OCI-M1 (cell line): ENCODE results near the gene MYBPC1.

Source experiments
- DNase-seq: peaks from one replicate; lab custom pipeline; 2025; lab: John Stamatoyannopoulos, UW

Gene MYBPC1

GRCh38 chr12:101694986-101695385 is 100.2 kb downstream of the MYBPC1 start:
- no peak for DNase-seq

DNA sequence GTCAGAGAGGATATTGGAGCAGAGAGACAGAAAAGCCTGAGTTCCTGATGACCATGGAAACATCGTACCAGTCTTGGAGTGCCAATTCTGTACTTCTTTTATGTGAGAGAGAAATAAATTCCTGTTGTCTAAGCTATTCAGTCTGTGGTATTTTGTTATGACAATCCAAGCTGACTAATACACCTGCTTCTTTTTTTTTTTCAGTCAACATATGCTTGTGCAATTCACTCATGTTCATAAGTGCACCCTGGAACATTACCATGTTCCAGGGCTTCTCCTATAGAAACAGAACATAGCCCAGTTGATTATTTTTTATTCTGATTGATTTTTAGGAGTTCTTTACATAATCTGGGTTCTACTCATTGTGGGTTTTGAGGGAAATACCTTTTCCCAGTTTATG is 100.9 kb downstream of the MYBPC1 start:
- DNase-seq = peak; percentile 49

- DNase-seq = peak; percentile 97
Observed at GRCh38 chr12:101696251-101697196, 101.8 kb downstream of the MYBPC1 start.

DNA sequence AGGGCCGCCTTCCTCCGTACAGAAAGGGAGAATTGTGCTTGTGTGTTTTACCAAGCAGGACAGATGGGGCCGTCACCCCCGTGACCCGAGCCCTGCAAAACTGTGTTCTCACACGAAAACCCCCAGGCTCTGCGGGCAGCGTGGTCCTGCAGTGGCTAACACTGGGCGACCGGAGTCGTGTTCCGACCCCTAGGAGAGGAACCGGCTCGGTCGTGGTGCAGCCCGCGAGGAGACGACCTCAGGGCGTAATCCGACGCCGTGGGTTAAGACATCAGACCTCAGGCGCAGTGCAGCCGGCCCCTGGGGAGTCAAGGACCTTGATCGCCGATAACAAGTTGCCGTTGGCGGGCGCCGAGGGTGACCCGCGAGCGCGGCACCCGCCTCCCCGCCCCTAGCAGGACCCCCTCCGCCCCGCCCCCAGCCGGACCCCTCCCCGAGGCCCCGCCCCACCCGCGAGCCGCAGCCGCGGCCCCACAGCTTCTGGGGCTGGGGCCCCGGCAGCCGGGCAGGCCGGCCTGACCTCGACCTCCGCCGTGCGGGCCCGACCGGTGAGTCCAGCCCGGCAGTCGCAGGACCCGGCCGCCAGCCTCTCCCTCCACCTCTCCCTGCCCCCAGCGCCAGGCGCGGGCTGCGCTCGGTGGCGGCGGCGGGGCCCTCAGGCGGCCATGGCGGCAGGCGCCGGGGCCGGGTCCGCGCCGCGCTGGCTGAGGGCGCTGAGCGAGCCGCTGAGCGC is 102.6 kb downstream of the MYBPC1 start, which contains the start of gene CHPT1:
CHPT1 (plus strand) TSS at position 444 of the 733 bp plus-strand sequence; CDS start at position 666, 222 bp downstream.
- DNase-seq = peak; percentile 95

GRCh38 chr12:101697930-101698799 is 103.4 kb downstream of the MYBPC1 start:
- DNase-seq = peak; percentile 88

DNA sequence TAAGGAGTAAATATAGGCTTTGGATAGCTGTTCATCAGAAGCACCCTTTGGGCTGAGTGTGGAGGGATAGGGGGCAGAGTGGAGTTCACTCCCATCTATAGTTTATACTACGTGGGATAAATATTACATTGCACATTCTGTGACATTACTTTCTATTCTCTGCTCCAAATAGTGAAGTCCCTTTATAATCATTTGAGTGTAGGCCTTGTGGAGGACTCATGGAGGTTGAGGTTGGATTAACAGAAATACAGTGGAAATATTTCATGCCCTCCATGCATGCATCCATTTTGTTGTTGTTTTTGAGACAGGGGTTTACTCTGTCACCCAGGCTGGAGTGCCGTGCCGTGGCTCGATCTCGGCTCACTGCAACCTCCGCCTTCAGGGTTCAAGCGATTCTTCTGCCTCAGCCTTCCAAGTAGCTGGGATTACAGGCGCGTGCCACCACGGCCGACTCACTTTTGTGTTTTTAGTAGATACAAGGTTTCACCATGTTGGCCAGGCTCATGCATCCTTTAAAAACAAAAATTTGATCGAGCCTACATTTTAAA is 104.1 kb downstream of the MYBPC1 start:
- no peak for DNase-seq

DNA sequence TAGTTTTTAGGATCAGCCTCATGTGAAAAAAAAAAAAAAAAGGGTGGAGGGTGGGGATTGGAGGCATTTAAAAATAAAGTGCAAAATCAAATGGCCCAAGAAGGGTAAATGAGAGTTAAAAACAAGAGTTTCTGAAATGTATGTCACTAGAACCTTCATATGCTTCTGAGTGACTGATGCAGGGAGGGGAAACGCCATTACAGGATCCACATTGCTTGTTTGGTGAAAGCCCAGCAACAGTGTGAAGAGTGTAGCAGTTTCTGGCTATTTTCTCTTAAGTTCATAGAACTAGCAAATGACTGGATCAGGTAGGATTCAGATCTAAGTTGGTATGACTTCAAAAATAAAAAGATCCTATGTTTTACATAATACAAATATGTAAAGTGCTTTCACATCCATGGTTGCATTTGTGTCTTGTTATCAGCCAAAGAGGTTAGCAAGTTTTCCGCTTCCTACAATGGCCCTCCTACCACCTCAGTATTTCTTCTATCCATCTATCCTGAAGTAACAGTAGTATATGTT is 105.6 kb downstream of the MYBPC1 start:
- DNase-seq = peak; percentile 78

- no peak for DNase-seq
Observed at GRCh38 chr12:101703487-101703886, 108.7 kb downstream of the MYBPC1 start.

DNA sequence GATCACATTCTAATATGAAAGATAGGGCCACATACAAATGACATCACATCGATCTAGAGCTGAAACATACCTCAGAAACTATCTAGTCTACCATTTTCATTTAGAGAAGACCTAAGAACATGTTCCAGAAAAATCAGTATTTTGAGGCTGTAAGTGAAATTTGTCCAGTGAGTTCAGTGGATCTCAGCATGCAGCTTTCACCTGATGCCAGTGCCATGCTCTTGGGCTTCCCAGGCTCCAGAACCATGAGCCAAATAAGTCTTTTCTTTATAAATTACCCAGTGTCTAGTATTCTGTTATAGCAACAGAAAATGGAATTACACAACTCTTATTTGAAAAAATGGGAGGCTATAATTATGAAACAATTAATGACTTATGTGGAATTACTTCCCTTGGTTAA is 111.6 kb downstream of the MYBPC1 start:
- no peak for DNase-seq

DNA sequence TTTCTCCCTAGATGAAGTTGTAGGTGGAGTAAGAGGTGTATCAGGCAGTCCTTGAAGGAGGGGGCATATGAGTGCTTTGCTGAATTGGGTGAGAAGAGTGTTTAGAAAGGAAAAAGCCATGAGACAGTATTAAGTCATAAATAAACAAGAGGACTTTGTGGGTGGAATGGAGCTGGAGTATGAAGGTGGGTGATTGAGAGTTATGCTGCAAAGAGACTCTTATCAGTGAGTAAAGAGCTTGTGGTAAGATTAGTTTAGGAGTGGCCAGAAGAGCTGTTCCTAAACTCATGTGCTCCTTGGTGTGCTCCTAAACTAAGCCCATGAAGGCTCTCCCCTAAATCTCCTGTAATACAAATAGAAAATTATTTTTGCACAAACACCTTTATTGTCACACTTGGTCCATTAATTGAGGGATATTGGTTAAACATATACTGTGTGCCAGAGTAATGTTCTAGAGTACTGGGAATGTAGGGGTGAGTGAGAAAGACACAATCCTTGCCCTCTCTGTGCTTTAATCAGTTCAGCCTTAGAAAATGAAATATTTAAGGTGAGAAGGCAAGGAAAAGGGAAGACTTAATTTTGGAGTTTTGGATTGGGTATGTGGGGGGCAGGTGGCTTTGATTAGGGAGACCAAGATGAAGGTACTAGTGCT is 112.5 kb downstream of the MYBPC1 start:
- peak; percentile 69 for DNase-seq

DNA sequence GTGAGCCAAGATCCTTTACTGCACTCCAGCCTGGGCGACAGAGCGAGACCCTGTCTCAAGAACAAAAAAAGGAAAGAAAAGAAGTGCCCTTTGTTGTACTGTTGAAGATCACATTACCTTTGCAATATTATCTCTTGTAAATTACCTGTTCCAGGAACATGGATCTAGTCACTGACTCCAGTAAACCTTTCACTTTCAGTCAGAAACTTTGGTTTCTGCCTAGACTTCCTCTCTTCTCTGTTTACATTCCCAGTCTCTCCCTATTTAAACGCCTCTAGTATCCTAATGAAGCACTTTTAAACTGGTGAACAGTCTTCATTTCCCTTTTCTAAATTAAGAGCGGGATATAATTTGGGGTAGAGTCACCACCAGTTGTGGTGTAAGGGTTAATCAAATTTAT is 115.5 kb downstream of the MYBPC1 start:
- no peak for DNase-seq

DNA sequence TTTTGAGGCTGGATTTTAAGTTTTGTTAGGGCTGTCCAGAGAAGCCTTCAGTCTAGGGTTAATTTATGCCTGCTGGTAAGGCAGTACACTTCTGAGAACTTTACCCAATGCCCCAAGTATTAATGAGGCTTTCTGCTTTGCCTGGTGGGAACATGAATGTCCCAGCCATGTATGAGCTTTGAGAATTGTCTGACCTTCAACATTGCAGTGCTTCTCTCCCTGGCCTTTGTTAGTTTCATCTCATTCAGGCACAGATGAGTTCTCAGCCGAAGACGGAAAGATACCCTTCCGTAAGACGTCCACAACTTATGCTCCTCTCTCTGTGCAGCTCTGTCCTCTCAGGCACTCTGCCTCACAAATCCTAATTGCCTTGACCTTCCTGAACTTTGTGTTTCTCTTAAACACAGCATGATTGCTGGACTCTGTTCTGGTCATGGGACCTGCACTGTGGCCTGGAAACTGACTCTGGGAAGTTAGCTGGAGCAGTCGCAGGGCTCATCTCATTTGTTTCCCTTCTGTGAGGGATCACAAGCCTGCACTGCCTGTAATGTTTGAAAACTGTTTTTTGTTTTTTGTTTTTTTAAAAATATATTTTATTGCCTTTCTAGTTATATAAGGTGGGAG is 118.4 kb downstream of the MYBPC1 start:
- no peak for DNase-seq

- DNase-seq = no peak
Observed at GRCh38 chr12:101713930-101714329, 119.2 kb downstream of the MYBPC1 start.

GRCh38 chr12:101714877-101715444 is 120.2 kb downstream of the MYBPC1 start:
- DNase-seq = peak; percentile 57

- DNase-seq = no peak
Observed at GRCh38 chr12:101719566-101719965, 124.8 kb downstream of the MYBPC1 start.

GRCh38 chr12:101720118-101720517 is 125.3 kb downstream of the MYBPC1 start:
- DNase-seq = no peak

DNA sequence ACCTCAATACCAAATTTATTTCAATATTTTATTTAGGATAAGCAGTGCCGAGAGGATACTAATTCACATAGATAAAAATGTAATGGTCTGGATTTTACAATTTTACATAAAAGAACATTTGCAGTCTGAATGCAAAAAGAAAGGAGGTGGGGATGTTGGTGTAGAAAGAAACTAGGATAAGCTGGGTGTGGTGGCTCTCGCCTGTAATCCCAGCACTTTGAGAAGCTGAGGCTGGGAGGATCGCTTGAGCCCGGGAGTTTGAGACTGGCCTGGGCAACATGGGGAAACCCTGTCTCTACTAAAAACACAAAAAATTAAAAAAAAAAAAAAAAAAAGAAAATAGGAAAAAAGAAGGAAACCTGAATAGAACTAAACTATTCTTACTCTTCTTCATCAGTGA is 127.6 kb downstream of the MYBPC1 start:
- DNase-seq = no peak

GRCh38 chr12:101727098-101727497 is 132.3 kb downstream of the MYBPC1 start:
- DNase-seq = no peak

DNA sequence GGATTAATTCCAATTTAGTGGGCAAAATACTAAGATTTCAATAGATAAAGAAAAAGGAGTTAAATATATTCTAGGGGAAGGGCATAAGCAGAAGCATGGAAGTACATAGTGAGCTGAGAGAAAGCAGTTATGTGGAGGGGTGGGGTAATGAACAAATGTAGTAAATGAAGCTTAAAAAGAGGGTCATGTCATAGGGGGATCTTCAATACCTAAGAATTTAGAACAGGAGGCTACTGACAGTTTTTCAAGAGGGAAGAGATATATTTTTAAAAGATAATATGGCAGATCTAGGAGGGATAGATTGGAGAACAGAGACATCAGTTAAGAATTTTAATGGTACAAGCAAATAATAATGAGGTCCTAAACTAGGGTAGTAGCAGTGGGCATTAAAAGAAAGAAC is 135.1 kb downstream of the MYBPC1 start:
- no peak for DNase-seq

DNA sequence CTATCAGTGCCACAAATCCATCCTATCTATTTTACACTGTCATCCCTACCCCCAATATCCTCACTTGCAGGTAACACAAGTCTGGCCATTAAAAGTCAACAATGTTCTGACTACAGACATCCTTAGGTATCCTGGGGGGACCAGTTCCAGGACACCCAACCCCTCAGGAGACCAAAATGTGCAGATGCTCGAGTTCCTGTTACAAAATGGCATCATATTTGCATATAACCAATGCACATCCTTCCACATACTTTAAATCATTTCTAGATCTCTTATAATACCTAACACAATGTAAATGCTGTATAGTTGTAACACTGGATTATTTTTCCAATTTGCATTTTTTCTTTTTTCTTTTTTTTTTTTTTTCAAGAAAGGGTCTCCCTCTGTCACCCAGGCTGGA is 137.5 kb downstream of the MYBPC1 start:
- no peak for DNase-seq
